GM19351 (cell line): ENCODE results near the gene ADCY3.
A peak's percentile ranks its signal among the peaks of the same experiment; 100 is the strongest.

ENCODE experiments used
- ATAC-seq: cut with Tn5 transposase; IDR thresholded peaks from one replicate; pipeline ENCODE4 v1.9.1; 2021; ENCODE audit warnings: mild to moderate bottlenecking, moderate library complexity; ENCODE audit not compliant: unreplicated experiment

Gene ADCY3

DNA sequence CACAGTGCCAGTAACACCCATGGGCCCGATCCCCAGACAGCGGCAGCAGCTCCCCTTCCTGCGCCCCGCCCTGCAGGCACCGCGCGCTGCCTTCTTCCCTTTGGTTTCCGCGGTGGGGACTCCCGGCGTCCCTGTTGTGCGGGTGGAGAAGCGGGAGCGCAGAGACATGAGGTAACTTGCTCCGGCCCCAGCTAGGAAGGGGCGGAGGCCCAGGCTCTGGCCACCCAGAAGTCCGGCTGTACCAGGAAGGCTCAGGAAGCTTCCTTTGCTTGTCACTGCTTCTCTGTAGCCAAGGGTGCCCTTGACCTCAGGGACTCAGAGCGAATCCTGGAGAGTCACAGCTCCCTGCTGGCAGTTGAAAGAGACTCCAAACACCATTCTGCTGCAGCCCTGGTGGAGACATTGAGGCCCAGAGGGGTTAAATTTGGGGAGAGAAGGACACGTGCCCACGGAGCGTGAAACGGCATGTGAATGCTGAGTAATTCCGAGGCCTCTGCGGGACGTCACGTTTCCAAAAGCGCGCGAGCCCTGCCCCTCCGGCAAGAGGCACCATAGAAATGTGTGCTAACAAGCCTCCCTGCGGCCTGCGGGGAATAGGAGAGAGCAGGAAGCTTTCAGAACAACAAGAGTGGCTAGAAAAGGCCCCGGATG, 6.7 kb upstream of the ADCY3 start:
- ATAC-seq: peak; percentile 39

DNA sequence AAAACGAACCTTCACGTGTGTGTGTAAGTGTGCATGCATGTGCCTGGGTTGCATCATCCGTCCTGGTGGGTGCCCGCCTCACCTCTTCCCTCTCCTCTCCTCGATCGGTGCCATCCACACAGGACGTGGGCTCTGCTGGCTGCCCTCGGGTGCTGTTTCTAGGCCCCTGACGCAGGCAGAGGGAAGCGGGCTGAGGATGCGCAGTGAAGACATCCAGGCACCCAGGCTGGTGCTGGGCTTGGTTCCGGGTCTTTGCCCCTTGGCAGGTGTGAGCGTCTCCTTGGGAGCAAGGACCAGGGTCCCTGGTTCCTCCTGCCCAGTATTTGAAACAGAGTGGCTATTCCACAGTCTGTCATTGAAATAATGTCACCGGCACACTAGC, 6.2 kb upstream of the ADCY3 start:
- no peak for ATAC-seq

DNA sequence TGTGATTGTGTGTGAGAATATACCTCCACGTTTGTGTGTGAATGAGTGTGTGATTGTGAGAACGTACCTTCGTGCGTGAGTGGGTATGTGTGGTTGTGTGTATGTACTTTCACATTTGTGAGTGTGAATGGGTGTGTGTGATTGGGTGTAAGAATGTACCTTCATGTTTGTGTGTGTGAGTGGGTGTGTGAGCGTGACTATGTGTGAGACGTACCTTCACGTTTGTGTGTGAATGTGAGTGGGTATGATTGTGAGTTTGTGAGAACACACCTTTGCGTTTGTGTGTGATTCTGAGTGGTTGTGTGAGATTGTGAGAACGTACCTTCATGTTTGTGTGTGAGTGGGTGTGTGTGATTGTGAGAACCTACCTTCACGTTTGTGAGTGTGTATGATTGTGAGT, 5.8 kb upstream of the ADCY3 start:
- ATAC-seq: no peak

DNA sequence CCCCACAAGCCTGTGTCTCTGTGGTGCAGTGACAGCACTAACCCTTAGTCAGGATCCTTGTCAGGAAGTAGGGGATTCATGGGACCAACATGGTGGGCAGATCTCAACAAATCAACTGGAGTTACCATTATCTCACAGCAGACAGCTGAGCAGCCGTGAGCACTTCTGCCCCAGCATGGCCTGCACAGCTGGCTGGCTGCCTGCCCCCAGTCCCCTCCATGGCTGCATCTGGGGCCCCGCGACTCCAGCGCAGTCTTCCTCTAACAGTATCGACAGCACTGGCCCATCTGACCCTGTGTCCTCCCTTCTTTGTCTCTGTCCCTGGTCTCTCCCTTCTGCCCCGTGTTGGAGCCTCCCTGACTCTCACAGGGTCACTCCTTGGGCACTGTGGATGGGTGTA, 4.7 kb upstream of the ADCY3 start:
- ATAC-seq: no peak

DNA sequence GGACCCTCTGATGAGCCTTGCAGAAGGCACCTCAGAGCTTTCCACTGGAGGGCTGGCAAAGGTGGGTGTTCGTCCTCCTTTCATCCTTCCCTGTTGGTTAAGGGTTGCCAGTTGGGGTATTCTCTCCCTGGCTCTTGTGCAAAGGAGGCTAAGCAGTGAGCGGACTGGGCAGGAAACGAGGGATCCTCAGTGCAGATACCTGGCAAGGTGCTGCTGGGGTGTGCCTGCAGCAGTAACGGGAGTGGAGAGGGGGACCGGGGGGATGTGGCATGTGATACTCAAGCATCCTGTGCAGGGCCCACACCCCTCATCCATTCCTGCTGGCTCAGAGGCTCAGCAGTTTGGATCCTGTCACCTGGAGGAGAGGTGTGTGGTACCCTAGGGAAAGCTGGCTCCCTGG, 4.2 kb upstream of the ADCY3 start:
- no peak for ATAC-seq

DNA sequence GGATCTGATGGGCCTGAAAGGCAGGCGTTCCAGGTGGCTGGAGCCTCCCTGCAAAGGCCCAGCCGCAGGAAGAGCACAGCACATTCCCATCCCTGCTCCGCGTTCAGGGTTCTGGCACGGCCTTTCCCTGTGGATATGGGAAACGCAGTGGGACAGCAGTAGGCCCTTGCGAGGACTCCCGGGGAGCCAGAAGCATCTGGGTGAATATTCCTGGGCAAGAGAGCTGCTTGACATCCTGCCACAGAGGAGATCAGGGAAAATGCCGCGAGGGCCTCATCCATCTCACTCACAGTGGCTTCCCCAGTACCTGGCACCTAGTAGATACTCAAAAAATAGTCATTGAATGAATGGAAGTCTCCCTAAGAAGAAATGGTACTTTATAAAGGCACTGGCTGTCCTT, 3.1 kb upstream of the ADCY3 start:
- ATAC-seq: no peak

DNA sequence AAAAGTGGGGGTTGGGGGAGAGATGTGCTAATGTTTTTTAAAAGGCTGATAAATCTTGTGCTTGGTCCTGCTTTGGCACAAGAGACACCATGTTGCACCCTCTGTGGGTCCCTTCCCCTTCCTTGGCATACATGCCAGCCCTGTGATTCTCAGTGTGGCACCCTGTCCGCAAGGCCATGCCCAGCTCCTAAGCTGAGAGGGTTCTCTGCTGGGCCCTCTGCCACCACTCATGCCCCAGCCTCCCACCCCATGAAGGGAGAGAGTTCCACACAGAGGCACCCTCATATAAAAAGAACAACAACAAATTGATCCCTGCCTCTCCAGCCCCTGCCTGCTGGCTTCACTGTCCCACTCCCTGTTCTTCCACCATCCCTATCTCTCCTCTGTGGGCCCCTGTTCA, 2.5 kb upstream of the ADCY3 start:
- no peak for ATAC-seq

DNA sequence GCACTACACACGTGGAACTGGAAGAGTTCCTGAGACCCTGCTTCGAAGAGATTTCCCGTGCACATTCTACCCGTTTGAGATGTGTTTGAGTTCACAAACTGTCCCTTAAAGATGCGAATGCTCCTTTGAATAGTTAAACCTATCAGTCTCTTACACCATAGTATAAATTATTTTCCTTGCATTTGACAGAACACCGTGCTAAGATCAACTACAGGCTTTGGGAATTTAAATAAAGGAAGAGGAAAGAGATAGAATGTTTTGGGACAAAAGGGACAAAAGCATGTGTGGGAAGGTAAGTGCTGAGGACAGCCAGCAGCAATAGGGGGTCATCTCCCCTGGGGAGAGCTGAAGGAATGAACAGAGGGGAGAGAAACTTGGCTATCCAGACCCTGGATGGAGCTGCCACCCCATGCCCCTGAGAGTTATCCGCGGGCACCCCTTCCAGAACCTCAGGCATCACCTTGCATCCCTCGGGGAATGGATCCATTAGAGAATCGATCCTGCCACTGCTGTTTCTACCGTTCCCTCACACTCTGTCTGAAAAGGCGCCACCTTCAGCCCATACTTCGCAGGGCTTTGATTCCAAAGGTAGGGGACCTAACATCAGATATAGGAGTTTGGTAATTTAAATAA, 888 bp upstream of the ADCY3 start:
- no peak for ATAC-seq

DNA sequence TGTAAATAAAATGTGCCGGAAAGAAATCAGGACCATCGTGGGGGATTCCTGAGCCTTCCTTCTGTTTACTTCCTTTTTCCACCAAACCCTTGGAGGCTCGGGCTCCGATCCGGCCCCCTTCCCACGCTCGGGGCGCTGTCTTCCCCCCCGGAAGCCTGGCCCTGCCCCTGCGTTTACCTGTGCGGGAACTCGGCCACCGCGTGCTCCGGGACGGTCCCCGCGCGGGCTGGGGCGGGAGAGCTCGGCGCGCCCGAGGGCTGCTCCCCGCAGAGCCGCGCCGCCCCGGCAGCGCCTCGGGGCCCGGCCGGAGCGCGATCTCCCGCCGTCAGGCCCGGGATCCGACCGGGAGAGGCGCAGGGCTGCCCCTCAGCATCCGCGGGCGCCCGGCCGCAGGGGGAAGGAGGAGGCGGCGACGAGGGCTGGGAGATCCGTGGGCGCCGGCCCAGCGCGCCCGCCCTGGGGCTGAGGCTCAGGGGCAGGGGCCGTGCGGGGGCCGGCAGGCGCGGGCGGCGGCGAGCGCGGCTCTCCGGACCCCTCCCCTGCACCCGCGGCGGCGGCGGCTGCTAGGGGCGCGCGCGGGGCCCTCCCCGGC, 435 bp downstream of the ADCY3 start:
- ATAC-seq: peak; percentile 21

DNA sequence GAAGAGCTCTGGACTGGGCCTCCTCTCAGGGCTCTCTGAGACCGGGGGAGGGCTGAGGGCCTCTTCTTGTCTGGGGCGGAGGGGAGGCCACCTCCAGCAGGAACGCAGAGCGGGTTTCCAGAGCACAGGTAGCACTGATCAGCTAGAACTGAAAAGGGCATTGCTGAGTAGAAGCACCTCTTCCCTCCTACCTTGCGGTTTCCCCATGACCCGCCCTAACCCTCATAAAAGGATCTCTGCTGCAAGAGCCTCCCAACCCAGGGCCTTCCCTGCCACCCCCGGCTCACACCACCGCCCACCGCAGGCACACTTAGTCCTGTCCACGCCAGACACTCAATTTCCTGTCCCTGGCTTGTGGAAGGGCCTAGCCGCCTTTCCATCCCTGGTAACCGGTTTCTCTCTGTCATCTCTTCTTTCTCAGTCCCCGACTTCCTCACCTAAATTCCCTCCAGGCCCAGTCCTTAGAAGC, 966 bp downstream of the ADCY3 start:
- no peak for ATAC-seq

DNA sequence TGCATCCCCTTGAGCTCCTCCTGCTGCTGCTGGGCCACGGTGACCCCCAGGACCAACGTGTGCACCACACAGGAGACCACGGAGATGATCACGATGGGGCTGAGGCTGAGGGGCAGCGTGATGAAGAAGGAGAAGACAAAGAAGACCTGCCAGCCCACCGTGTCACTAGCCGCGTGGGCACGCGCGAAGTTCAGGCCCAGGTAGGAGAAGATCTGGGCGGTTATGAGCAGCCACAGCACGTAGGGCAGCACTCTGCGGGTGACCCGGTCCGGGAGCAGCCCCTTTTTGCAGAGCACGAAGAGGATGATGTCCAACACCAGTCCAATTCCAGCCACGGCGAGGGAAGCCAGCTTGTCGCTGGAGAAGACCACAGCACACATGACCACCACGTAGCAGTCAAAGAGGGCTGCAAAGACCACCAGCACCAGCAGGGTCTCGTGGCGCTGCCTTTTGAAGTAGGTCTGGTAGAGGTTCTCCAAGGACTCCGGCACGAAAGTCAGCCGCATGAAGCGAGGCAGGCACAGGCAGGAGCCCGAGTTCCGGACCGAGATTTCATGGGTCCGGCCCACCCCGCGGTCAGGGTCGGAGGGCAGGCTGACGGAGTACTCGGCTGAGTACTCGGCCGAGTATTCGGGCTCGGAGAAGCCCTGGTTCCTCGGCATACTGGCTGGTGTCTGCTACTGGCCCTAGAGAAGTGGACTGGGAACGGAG, 1.6 kb downstream of the ADCY3 start:
- no peak for ATAC-seq

DNA sequence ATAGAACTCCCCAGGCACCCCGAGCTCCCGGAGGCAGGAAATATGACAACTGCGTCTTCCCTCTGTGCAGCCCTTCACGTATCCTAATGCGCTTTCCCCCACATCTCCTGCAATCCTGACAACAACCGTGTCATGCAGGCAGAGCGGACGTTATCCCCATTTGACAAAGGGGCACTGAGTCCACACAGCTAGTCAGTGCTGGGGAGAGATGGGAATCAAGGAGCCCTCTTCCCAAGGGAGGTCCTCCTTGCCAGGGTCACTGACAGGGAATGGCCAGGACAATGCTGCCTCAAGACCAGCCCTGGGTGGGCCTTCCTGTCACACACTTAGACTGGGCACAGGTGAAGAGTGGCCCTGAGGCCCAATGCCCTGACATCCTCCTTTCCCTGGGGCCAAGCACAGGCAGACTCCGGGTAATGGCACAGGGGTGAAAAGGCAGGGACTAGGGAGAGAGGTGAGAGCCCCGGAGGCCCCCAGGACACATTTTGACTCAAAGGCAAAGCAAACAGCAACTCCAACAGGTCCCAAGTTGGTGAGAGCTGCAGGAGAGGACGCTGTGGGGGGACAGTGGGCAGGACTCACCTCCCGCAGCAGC, 2.2 kb downstream of the ADCY3 start:
- no peak for ATAC-seq

DNA sequence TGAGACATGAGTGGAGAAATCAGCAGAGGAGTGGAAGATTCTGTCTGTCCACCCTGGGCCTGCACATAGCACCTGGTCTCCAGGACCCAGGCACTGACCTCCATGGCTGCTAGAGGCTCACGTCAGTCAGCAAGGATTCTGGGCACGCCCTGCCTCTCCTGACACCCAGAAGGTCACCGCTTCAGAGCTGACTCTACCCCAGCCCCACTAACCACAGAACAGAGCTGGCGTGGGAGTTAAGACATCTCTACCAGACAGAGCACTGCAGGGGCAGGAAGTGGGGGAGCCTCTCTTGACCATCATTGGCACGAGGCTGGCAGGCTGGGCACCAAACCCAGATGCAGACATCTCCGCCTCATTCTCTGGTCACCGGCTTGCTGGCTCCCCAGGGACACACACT, 3.0 kb downstream of the ADCY3 start:
- peak; percentile 44 for ATAC-seq

DNA sequence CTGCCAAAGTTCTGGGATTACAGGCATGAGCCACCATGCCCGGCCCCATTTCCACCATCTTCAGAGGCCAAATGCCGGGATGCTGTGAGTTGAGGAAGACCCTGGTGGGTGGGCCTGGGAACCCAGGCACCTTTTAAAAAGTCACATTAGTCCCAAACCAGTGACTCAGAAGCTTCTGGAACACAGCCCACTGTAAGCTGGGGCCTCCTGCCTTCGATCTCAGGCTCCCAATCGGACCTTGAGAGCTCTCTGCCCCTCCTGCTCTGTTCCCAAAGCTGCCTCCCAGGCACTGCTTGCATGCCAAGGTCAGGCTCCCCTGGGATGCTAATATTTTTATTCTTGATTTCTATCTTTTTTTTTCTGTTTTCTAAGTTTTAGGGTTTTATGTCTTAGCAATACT, 4.2 kb downstream of the ADCY3 start:
- no peak for ATAC-seq

DNA sequence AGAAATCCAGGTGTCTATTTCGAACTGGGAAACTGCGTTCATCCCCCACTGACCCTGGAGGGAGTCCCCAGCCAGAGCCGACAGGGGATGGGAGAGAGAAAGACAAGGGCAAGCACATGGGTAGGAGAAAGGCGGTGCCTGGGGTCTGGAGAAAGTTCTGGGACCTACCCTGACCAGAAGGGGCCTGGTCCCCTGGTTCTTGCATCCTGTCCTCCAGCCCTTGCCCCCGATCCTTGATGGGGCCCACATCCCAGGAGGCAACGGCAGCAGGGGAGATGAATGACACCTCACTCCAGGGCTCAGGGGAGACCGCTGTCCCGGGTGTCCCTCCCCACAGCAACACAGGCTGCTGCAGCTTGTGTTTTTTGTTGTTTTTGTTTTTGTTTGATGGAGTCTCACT, 4.9 kb downstream of the ADCY3 start:
- no peak for ATAC-seq

DNA sequence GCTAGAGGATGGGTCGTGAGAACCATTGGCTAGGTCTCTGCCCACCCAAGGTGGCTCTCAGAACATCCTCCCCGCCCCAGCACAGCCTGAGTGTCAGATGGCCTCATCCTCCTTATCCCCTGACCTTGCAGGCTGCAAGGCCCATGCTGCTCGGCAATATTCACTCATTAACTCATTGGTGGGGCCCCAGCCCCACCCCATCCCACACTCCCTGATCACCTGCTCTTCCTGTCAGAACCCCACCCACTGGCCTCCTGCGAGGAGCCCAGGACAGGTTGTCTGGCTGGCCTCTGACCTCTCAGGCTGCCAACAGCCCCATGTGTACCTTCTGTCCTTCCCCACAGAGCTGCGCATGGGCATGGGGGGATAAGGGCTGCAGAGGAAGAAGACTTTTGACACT, 5.3 kb downstream of the ADCY3 start:
- no peak for ATAC-seq

DNA sequence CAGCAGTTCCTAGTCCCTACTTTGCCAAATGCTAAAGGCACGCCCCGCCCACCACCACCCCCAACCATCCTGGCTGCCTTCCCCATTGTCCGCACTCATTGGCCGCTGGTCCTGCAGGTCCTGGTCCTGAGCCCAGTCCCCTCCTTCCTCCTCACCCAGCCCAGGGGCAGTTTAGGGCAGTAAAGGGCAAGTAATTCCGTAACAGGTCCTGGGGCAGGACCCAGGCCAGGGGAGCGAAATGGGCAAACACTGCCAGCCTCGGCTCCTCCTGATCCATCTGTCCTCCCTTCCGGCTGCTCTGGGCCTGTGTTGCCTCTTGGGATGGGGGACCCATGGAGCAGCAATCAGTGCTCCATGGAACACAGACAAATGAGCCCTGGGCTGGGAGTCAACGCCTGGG, 6.1 kb downstream of the ADCY3 start:
- ATAC-seq: no peak

DNA sequence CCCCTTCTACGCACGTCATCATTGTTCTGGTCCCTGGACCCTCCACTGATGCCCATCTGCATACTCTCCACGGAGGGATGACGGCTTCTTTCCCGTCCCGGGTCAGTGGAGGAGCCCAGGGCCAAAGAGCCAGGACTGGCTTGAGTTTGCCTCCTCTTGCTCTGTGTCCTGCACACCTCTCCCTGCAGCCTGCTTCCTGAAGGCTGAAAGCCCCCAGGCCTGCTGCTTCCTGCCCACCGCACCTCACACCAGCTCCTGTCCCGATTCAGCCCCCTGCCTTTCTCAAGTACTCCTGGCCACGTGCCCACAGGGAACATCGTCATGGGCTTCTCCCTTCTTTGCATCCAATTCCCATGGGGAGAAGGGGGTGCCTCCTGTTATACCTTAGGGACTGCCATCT, 7.1 kb downstream of the ADCY3 start:
- no peak for ATAC-seq

DNA sequence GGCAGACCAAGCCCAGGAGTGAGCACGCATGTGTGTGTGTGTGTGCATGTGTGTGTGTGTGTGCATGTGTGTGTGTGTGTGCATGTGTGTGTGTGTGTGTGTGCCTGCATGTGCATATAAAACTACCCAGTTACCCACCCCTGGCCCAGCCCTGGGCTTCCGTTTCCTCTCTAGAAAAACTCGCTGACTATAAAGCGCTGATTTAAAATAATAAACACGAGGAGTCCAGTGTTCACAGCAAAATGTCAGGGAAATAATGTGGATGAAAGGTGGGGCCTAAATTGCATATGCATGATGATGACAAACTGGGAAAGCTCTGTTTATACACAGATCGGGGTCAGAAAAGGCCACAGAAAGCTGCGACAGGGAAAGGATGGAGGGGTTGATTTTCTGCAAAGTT, 7.5 kb downstream of the ADCY3 start:
- no peak for ATAC-seq

DNA sequence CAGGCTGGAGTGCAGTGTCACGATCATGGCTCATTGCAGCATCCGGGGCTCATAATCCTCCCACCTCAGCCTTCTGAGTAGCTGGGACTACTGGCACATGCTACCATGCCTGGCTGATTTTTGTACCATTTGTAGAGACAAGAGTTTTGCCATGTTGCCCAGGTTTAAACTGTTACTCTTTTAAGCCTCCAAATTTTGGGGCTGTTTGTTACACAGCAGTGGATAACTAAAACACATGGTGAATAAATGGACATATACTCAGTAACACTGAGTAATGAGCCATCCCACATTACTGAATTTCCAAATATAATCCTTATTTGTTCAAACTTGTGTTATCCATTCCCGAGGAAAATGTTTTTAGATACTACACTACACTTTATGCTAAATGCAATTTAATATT, 9.8 kb downstream of the ADCY3 start:
- ATAC-seq: no peak

DNA sequence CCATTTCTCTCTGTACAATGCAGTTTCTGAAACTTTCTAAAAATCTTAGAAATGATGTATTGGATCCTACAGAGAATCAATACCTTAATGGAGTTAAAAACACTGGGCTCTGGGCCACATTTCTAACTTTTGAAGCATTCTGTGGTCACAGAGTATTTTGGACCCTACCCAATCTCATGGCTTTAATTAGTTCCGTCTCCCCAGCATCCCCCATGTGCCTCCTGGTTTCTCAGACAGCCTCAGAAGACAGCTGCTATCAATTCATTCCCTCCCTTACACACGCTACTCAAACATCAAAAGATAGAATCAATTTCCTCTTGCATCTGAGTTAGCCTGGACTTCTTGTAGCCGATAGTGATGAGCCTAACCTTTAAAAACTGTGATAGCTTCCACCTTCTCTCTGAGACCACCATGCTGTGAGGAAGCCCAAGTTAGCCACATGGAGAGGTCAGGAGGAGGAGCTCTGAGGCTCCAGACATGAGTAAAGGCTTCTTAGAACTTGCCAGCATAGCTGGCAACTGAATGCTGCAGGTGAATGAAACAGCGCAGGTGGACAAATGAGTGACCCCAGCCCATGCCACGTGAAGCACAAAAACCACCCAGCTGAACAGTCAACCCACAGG, 10.4 kb downstream of the ADCY3 start:
- ATAC-seq: no peak
